ENCODE data around the gene DIPK1A.
"Not testable (repeated sequence)": the region's sequence is repeated elsewhere in the genome, so short reads cannot be mapped to it uniquely, and the experiment has no call there.

DIPK1A gene

GRCh38 chr1:92913093-92913819 lies 48.0 kb downstream of the DIPK1A start:
- no peak for FAIRE-seq

GRCh38 chr1:92910081-92910480 lies 51.2 kb downstream of the DIPK1A start:
- FAIRE-seq = no peak

- no peak for FAIRE-seq
Observed at GRCh38 chr1:92909321-92909720, 51.9 kb downstream of the DIPK1A start.

GRCh38 chr1:92907949-92908684 lies 53.1 kb downstream of the DIPK1A start:
- FAIRE-seq = no peak

GRCh38 chr1:92903765-92904164 lies 57.5 kb downstream of the DIPK1A start:
- FAIRE-seq = no peak

- FAIRE-seq = no peak
Observed at GRCh38 chr1:92902406-92902744, 58.9 kb downstream of the DIPK1A start.

- no peak for FAIRE-seq
Observed at GRCh38 chr1:92901699-92902405, 59.4 kb downstream of the DIPK1A start.

- FAIRE-seq = no peak
Observed at GRCh38 chr1:92901126-92901525, 60.1 kb downstream of the DIPK1A start.

GRCh38 chr1:92900539-92900938 lies 60.7 kb downstream of the DIPK1A start:
- no peak for FAIRE-seq

- FAIRE-seq = no peak
Observed at GRCh38 chr1:92899780-92900179, 61.5 kb downstream of the DIPK1A start.

- FAIRE-seq = not testable (repeated sequence)
Observed at GRCh38 chr1:92898053-92898452, 63.2 kb downstream of the DIPK1A start.

- FAIRE-seq = no peak
Observed at GRCh38 chr1:92887465-92887864, 73.8 kb downstream of the DIPK1A start.

GRCh38 chr1:92886886-92887419 lies 74.3 kb downstream of the DIPK1A start:
- no peak for FAIRE-seq

- no peak for FAIRE-seq
Observed at GRCh38 chr1:92884195-92884594, 77.1 kb downstream of the DIPK1A start.

GRCh38 chr1:92883297-92883696 lies 78.0 kb downstream of the DIPK1A start:
- FAIRE-seq = no peak

- no peak for FAIRE-seq
Observed at GRCh38 chr1:92882819-92883218, 78.4 kb downstream of the DIPK1A start.

- FAIRE-seq = no peak
Observed at GRCh38 chr1:92881391-92881790, 79.9 kb downstream of the DIPK1A start.

GRCh38 chr1:92879316-92879968 lies 81.8 kb downstream of the DIPK1A start:
- no peak for FAIRE-seq

GRCh38 chr1:92877792-92878191 lies 83.5 kb downstream of the DIPK1A start:
- FAIRE-seq = no peak

GRCh38 chr1:92877081-92877711 lies 84.1 kb downstream of the DIPK1A start:
- FAIRE-seq = no peak

- no peak for FAIRE-seq
Observed at GRCh38 chr1:92876351-92876750, 84.9 kb downstream of the DIPK1A start.

GRCh38 chr1:92874987-92875386 lies 86.3 kb downstream of the DIPK1A start:
- FAIRE-seq = no peak

- no peak for FAIRE-seq
Observed at GRCh38 chr1:92872719-92873118, 88.5 kb downstream of the DIPK1A start.
